ENCODE data around the gene ZNF514.

- TF ChIP-seq CTCF (IDR thresholded peaks at IDR 0.05) (no peak), POLR2A (IDR thresholded peaks at IDR 0.05) (no peak)
Measured at GRCh38 chr2:95174031-95174542, 14.4 kb upstream of the ZNF514 start.
